ENCODE data around the gene FBN1.
A peak's percentile ranks its signal among the peaks of the same experiment; 100 is the strongest.

The FBN1 gene

DNA sequence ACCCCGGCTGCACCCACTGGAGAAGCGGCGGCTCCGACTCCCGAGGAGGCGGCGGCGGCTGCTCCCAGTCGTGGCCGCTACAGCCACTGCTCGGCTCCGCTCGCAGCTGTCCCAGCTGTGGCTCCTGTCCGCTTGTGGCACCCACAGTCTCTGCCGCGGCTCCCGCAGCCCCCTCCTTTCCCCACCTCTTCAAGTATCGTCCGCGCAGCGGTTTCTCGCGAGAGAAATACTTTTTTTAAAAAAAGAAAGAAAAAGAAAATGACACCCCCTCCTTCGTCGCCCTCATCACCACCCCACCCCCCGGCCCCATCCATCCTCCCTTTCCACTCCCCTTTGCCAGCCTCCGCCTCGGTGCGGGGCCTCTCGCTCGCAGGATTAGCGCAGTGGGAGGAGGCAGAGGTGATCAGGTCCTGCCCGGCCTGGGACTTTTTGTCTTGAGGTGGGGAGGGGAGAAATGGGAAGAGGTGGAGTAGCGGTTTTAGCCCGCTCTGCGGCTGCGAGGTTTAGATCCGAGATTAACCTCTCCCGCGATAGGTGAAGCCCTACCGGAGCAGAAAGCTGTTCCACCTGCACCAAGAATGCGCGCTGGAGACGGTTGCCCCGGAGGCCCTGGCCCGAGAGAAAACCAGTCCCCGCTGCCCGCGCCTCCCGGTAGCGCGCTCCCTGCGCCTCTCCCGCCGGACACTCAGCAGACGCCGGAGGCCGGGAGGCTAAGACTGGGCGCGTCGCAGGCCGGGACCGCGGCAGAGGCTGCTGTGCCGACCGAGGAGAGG is at the start of gene FBN1:
TSS of gene FBN1 (minus strand) at position 152 of the 773 bp plus-strand sequence. CDS start 940 bp downstream, outside the sequence.
- TF ChIP-seq TAF1 (IDR thresholded peaks at IDR 0.05; ENCODE audit: low read depth) (peak; percentile 25; the same call in 1 of the 2 replicates), EGR1 (IDR thresholded peaks at IDR 0.05) (no peak), TEAD4 (IDR thresholded peaks at IDR 0.05) (no peak), FOXM1 (IDR thresholded peaks at IDR 0.05; ENCODE audit: borderline replicate concordance, low read depth) (no peak), NFIC (IDR thresholded peaks at IDR 0.05) (no peak), ZBTB7A (IDR thresholded peaks at IDR 0.05; ENCODE audit: low read depth) (0 out of 2 replicates have a peak, but pooled peaks have one; percentile 29), YY1 (IDR thresholded peaks at IDR 0.05; ENCODE audit: low read depth) (no peak), EP300 (IDR thresholded peaks at IDR 0.05; ENCODE audit: borderline replicate concordance) (no peak)
- TF ChIP-seq, protein P1, sequence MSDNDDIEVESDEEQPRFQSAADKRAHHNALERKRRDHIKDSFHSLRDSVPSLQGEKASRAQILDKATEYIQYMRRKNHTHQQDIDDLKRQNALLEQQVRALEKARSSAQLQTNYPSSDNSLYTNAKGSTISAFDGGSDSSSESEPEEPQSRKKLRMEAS (IDR thresholded peaks at IDR 0.05): no peak; the same call in 1 of the 2 replicates

DNA sequence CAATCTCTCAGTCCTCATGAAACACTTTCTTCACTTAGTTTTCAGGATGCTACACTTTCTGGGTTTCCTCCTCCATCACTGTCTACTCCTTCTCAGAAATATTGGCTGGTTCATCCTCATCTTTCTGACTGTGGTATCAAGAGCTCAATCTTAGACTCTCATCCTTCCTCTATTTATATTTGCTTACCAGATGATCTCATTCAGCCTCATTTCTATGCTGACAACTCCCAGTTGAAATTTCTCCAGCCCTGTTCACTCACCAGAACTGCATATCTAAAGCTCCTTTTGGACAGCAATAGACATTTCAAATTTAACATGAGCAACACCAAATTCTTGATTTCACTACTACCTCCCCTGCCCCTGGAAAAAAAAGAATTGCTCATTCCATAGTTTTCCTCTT is 48.0 kb upstream of the FBN1 start:
- TF ChIP-seq, protein P2, sequence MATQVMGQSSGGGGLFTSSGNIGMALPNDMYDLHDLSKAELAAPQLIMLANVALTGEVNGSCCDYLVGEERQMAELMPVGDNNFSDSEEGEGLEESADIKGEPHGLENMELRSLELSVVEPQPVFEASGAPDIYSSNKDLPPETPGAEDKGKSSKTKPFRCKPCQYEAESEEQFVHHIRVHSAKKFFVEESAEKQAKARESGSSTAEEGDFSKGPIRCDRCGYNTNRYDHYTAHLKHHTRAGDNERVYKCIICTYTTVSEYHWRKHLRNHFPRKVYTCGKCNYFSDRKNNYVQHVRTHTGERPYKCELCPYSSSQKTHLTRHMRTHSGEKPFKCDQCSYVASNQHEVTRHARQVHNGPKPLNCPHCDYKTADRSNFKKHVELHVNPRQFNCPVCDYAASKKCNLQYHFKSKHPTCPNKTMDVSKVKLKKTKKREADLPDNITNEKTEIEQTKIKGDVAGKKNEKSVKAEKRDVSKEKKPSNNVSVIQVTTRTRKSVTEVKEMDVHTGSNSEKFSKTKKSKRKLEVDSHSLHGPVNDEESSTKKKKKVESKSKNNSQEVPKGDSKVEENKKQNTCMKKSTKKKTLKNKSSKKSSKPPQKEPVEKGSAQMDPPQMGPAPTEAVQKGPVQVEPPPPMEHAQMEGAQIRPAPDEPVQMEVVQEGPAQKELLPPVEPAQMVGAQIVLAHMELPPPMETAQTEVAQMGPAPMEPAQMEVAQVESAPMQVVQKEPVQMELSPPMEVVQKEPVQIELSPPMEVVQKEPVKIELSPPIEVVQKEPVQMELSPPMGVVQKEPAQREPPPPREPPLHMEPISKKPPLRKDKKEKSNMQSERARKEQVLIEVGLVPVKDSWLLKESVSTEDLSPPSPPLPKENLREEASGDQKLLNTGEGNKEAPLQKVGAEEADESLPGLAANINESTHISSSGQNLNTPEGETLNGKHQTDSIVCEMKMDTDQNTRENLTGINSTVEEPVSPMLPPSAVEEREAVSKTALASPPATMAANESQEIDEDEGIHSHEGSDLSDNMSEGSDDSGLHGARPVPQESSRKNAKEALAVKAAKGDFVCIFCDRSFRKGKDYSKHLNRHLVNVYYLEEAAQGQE (IDR thresholded peaks at IDR 0.05; ENCODE audit: low read depth): no peak
- TF ChIP-seq, protein P1 (IDR thresholded peaks at IDR 0.05): no peak
- TF ChIP-seq, protein P3, sequence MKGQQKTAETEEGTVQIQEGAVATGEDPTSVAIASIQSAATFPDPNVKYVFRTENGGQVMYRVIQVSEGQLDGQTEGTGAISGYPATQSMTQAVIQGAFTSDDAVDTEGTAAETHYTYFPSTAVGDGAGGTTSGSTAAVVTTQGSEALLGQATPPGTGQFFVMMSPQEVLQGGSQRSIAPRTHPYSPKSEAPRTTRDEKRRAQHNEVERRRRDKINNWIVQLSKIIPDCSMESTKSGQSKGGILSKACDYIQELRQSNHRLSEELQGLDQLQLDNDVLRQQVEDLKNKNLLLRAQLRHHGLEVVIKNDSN (IDR thresholded peaks at IDR 0.05): no peak
- TF ChIP-seq CEBPB (IDR thresholded peaks at IDR 0.05) (no peak), FOXM1 (IDR thresholded peaks at IDR 0.05; ENCODE audit: borderline replicate concordance, low read depth) (no peak), TAF1 (IDR thresholded peaks at IDR 0.05; ENCODE audit: low read depth) (no peak), YY1 (IDR thresholded peaks at IDR 0.05; ENCODE audit: low read depth) (no peak), TCF12 (IDR thresholded peaks at IDR 0.05; ENCODE audit: low read depth) (no peak), EP300 (IDR thresholded peaks at IDR 0.05; ENCODE audit: borderline replicate concordance) (no peak), CREB1 (IDR thresholded peaks at IDR 0.05; ENCODE audit: low read depth) (no peak)

DNA sequence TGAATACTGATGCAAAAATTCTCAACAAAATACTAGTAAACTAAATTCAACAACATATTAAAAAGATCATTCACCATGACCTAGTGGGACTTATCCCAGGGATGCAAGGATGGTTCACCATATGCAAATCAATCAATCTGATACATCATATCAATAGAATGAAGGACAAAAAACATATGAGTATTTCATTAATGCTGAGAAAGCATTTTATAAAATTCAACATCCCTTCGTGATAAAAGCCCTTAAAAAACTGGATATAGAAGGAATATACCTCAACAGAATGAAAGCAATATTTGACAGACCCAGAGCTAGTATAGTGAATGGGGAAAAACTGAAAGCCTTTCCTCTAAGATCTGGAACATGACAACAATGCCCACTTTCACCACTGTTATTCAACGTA is 43.0 kb upstream of the FBN1 start:
- no peak for TF ChIP-seq EP300 (IDR thresholded peaks at IDR 0.05; ENCODE audit: borderline replicate concordance)
- no peak for TF ChIP-seq TAF1 (IDR thresholded peaks at IDR 0.05; ENCODE audit: low read depth)
- TF ChIP-seq RAD21 (IDR thresholded peaks at IDR 0.05; ENCODE audit: low read depth): no peak
- TF ChIP-seq CEBPB (IDR thresholded peaks at IDR 0.05): no peak
- no peak for TF ChIP-seq TCF12 (IDR thresholded peaks at IDR 0.05; ENCODE audit: low read depth)
- TF ChIP-seq CREB1 (IDR thresholded peaks at IDR 0.05; ENCODE audit: low read depth): no peak
- TF ChIP-seq, protein P3 (IDR thresholded peaks at IDR 0.05): no peak
- no peak for TF ChIP-seq YY1 (IDR thresholded peaks at IDR 0.05; ENCODE audit: low read depth)
- no peak for TF ChIP-seq TEAD4 (IDR thresholded peaks at IDR 0.05)
- TF ChIP-seq, protein P1 (IDR thresholded peaks at IDR 0.05): no peak
- no peak for TF ChIP-seq FOXM1 (IDR thresholded peaks at IDR 0.05; ENCODE audit: borderline replicate concordance, low read depth)
- TF ChIP-seq EGR1 (IDR thresholded peaks at IDR 0.05): no peak
- TF ChIP-seq ZBTB7A (IDR thresholded peaks at IDR 0.05; ENCODE audit: low read depth): no peak
- no peak for TF ChIP-seq NFIC (IDR thresholded peaks at IDR 0.05)
- TF ChIP-seq, protein P2 (IDR thresholded peaks at IDR 0.05; ENCODE audit: low read depth): no peak

DNA sequence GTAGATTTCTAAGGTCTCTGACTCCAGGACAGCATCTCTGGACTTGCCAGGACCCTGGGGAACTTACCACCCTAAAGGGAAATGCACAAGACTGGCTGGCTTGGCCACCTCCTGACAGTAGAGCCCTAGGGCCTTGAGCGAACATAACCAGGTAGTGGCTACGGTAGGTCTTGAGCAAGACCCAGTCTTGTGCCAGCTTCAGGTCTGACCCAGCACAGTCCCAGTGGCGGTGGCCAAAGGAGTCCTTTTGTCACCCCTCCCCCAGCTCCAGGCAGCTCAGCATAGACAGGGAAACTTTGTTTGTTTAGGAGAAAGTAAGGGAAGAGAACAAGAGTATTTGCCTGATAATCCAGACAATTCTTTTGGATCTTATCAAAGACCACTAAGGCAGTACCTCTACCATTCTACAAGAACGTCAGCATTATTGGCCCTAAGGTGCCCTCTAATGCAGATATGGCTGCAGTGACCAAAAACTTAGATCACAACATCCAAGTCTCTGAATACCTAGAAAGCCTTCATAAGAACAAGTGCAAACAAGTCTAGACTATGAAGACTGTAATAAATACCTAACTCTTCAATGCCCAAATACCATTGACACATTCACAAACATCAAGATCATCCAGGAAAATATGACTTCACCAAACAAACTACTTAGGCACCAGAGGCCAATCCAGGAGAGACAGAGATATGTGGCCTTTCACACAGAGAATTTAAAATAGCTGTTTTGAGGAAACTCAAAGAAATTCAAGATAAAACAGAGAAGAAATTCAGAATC is 38.7 kb upstream of the FBN1 start:
- TF ChIP-seq YY1 (IDR thresholded peaks at IDR 0.05; ENCODE audit: low read depth) (no peak), TAF1 (IDR thresholded peaks at IDR 0.05; ENCODE audit: low read depth) (no peak), ZBTB7A (IDR thresholded peaks at IDR 0.05; ENCODE audit: low read depth) (no peak), EGR1 (IDR thresholded peaks at IDR 0.05) (no peak), NFIC (IDR thresholded peaks at IDR 0.05) (no peak), EP300 (IDR thresholded peaks at IDR 0.05; ENCODE audit: borderline replicate concordance) (no peak)
